H1 (cell line): ENCODE measurements around the gene PAK5. TPM values are rescaled to one million over a fixed set of nuclear protein-coding genes. Genes with fewer than 3 reads are reported as not detected.

Experiments
- CTCF ChIA-PET: fragments of 300-600 bp; sonication (Branson Sonifier 250); formaldehyde crosslinking; loops from one replicate; lab custom pipeline; 2021; ENCODE audit not compliant: partially characterized antibody; lab: Charles Lee
- POLR2A ChIA-PET: fragments of 300-600 bp; sonication (Branson Sonifier 250); formaldehyde crosslinking; loops from one replicate; lab custom pipeline; 2021; ENCODE audit warnings: inconsistent platforms; ENCODE audit not compliant: partially characterized antibody; lab: Charles Lee
- DNase-seq, 2 experiments: peaks; one replicate each; pipeline versions ENCODE4 v3.0.0 to v3.0.0-alpha.2; 2010 to 2022; ENCODE audit warnings: low spot score in 2 of 2, low read depth in 1 of 2, mixed read lengths in 1 of 2
- FAIRE-seq: peaks from 2 replicates; lab custom pipeline; 2011; peaks lifted over from hg19 to GRCh38; lab: Jason Lieb, UNC
- H2AFZ ChIP-seq: 2 replicates; pipeline ENCODE4 v1.8.1; 2012; ENCODE audit warnings: low read length, inconsistent platforms
- H2AK5ac ChIP-seq: 2 replicates; pipeline ENCODE4 v1.6.1; 2013; ENCODE audit warnings: low read depth, low read length
- H2BK120ac ChIP-seq: replicated peaks from 2 replicates; pipeline ENCODE3; 2013; ENCODE audit warnings: low read depth, low read length, inconsistent platforms
- H2BK12ac ChIP-seq: 2 replicates; pipeline ENCODE4 v1.6.1; 2013; ENCODE audit warnings: low read depth, low read length
- H2BK15ac ChIP-seq: 2 replicates; pipeline ENCODE4 v1.6.1; 2013; ENCODE audit warnings: low read length
- H2BK20ac ChIP-seq: 2 replicates; pipeline ENCODE4 v1.6.1; 2013; ENCODE audit warnings: low read length
- H2BK5ac ChIP-seq: 2 replicates; pipeline ENCODE4 v1.6.1; 2013; ENCODE audit warnings: low read depth, low read length
- H3K14ac ChIP-seq: 2 replicates; pipeline ENCODE4 v1.6.1; 2013; ENCODE audit warnings: inconsistent platforms; ENCODE audit not compliant: insufficient read length
- H3K18ac ChIP-seq: 2 replicates; pipeline ENCODE4 v1.6.1; 2013; ENCODE audit warnings: low read length; ENCODE audit errors: extremely low read depth
- H3K23ac ChIP-seq: 2 replicates; pipeline ENCODE4 v1.6.1; 2013; ENCODE audit warnings: inconsistent platforms; ENCODE audit not compliant: insufficient read length
- H3K23me2 ChIP-seq: 2 replicates; pipeline ENCODE4 v1.6.1; 2013; ENCODE audit warnings: low read depth, low read length
- H3K27ac ChIP-seq: 2 replicates; pipeline ENCODE4 v1.6.1; 2011; ENCODE audit warnings: low read depth, low read length, inconsistent platforms
- H3K27me3 ChIP-seq, 4 experiments: replicated peaks in 1 of 4; 1 replicate in 1 of 4; 2 replicates in 3 of 4; pipeline versions ENCODE4 v1.6.1 to v1.8.1; 2011 to 2013; ENCODE audit warnings: low read length in 3 of 4, mild to moderate bottlenecking in 3 of 4, inconsistent platforms in 2 of 4, mixed read lengths in 2 of 4, moderate library complexity in 1 of 4; ENCODE audit not compliant: control insufficient read depth in 3 of 4, insufficient read depth in 3 of 4; ENCODE audit errors: extremely low read depth in 1 of 4
- H3K36me3 ChIP-seq, 4 experiments: 2 replicates each; pipeline versions ENCODE4 v1.6.1 to v1.8.1; 2011 to 2013; ENCODE audit warnings: mild to moderate bottlenecking in 4 of 4, low read length in 3 of 4, moderate library complexity in 2 of 4, control low read depth in 1 of 4, inconsistent platforms in 1 of 4; ENCODE audit not compliant: insufficient read depth in 4 of 4, control insufficient read depth in 2 of 4
- H3K4ac ChIP-seq: replicated peaks from 2 replicates; pipeline ENCODE3; 2013; ENCODE audit warnings: low read length, low read depth, mixed read lengths, inconsistent platforms; ENCODE audit not compliant: insufficient read length
- H3K4me1 ChIP-seq, 4 experiments: replicated peaks in 1 of 4; 1 replicate in 1 of 4; 2 replicates in 3 of 4; pipeline versions ENCODE4 v1.6.1 to v1.8.1; 2011 to 2013; ENCODE audit warnings: low read length in 3 of 4, inconsistent platforms in 2 of 4, mixed read lengths in 1 of 4; ENCODE audit not compliant: insufficient read depth in 4 of 4, control insufficient read depth in 3 of 4
- H3K4me2 ChIP-seq, 2 experiments: 2 replicates each; pipeline versions ENCODE4 v1.6.1 to v1.8.1; 2011 to 2013; ENCODE audit warnings: low read depth in 2 of 2, low read length in 2 of 2, control low read depth in 1 of 2, inconsistent platforms in 1 of 2, mild to moderate bottlenecking in 1 of 2; ENCODE audit not compliant: insufficient read depth in 1 of 2
- H3K4me3 ChIP-seq, 4 experiments: fragments of 200-600, 300-600 bp in 1 of 4; sonication (generic), shearing (Covaris generic), sonication (Bioruptor Twin) in 1 of 4; 2 replicates each; pipeline versions ENCODE4 v1.5.1 to v1.8.1; 2011 to 2016; ENCODE audit warnings: low read length in 4 of 4, low read depth in 3 of 4, control low read depth in 2 of 4, inconsistent platforms in 2 of 4, mild to moderate bottlenecking in 2 of 4, mixed read lengths in 1 of 4, moderate library complexity in 1 of 4; ENCODE audit not compliant: insufficient read depth in 2 of 4; ENCODE audit errors: extremely low read depth in 1 of 4
- H3K56ac ChIP-seq: replicated peaks from 2 replicates; pipeline ENCODE3; 2013; ENCODE audit warnings: low read depth, mild to moderate bottlenecking, mixed read lengths, low read length, inconsistent platforms; ENCODE audit not compliant: insufficient read length
- H3K79me1 ChIP-seq: 2 replicates; pipeline ENCODE4 v1.6.1; 2013; ENCODE audit warnings: low read depth, low read length, control low read depth
- H3K79me2 ChIP-seq, 2 experiments: 2 replicates each; pipeline versions ENCODE4 v1.6.1 to v1.8.1; 2012 to 2013; ENCODE audit warnings: low read length in 2 of 2, mild to moderate bottlenecking in 2 of 2, inconsistent platforms in 1 of 2; ENCODE audit not compliant: insufficient read depth in 2 of 2, control insufficient read depth in 1 of 2
- H3K9ac ChIP-seq, 4 experiments: replicated peaks in 1 of 4; 1 replicate in 1 of 4; 2 replicates in 3 of 4; pipeline versions ENCODE4 v1.6.1 to v1.8.1; 2011 to 2013; ENCODE audit warnings: low read depth in 3 of 4, low read length in 3 of 4, control low read depth in 2 of 4, mild to moderate bottlenecking in 2 of 4, moderate library complexity in 2 of 4, inconsistent platforms in 1 of 4; ENCODE audit errors: extremely low read depth in 1 of 4
- H3K9me3 ChIP-seq, 2 experiments: 2 replicates each; pipeline versions ENCODE4 v1.6.1 to v1.8.1; 2012 to 2013; ENCODE audit warnings: mild to moderate bottlenecking in 2 of 2, moderate library complexity in 2 of 2, control low read depth in 1 of 2, inconsistent platforms in 1 of 2, low read depth in 1 of 2, low read length in 1 of 2, mixed read lengths in 1 of 2; ENCODE audit not compliant: insufficient read depth in 2 of 2
- H4K20me1 ChIP-seq, 2 experiments: replicated peaks in 1 of 2; 2 replicates each; pipeline versions ENCODE3 to v1.8.1; 2011 to 2013; ENCODE audit warnings: inconsistent platforms in 2 of 2, low read length in 2 of 2, mild to moderate bottlenecking in 1 of 2; ENCODE audit not compliant: insufficient read depth in 2 of 2, control insufficient read depth in 1 of 2
- H4K5ac ChIP-seq: 2 replicates; pipeline ENCODE4 v1.6.1; 2013; ENCODE audit warnings: low read length, low read depth, mixed read lengths, inconsistent platforms; ENCODE audit not compliant: insufficient read length
- H4K8ac ChIP-seq: 2 replicates; pipeline ENCODE4 v1.8.0; 2013; ENCODE audit warnings: mild to moderate bottlenecking, moderate library complexity, low read length, inconsistent platforms; ENCODE audit not compliant: insufficient read depth; ENCODE audit errors: extremely low read depth
- H4K91ac ChIP-seq: replicated peaks from 2 replicates; pipeline ENCODE3; 2013; ENCODE audit warnings: low read length, mixed read lengths, inconsistent platforms; ENCODE audit not compliant: insufficient read length
- ASH2L ChIP-seq: fragments of 200-600, 300-600 bp; sonication (generic); IDR thresholded peaks from one replicate; pipeline ENCODE4 v1.7.1; 2017; ENCODE audit warnings: low read length
- ATF3 ChIP-seq: IDR thresholded peaks from 2 replicates; pipeline ENCODE4 v1.6.1; 2011; ENCODE audit warnings: low read depth, mild to moderate bottlenecking, low read length; ENCODE audit not compliant: insufficient read depth
- BACH1 ChIP-seq: IDR thresholded peaks from 2 replicates; pipeline ENCODE4 v1.6.1; 2012; ENCODE audit warnings: low read length, improper control_type of control experiment
- BCL11A ChIP-seq, 2 experiments: IDR thresholded peaks; one replicate each; pipeline ENCODE4 v1.6.1; 2011; ENCODE audit warnings: low read depth in 2 of 2, low read length in 2 of 2, mild to moderate bottlenecking in 2 of 2
- CBX5 ChIP-seq: fragments of 300-800, 300-1000 bp; sonication (generic); IDR thresholded peaks from 2 replicates; pipeline ENCODE4 v1.7.1; 2016; ENCODE audit warnings: antibody characterized with exemption, low read length, low read depth
- CEBPB ChIP-seq: IDR thresholded peaks from 2 replicates; pipeline ENCODE4 v1.6.1; 2012; ENCODE audit warnings: low read depth, low read length
- CTBP2 ChIP-seq: IDR thresholded peaks from 2 replicates; pipeline ENCODE4 v1.7.0; 2011; ENCODE audit warnings: borderline replicate concordance, mild to moderate bottlenecking, moderate library complexity, mixed read lengths, low read length; ENCODE audit not compliant: insufficient read depth, insufficient read length
- GABPA ChIP-seq: IDR thresholded peaks from 2 replicates; pipeline ENCODE4 v1.6.1; 2011; ENCODE audit warnings: mild to moderate bottlenecking, low read length, moderate library complexity, borderline replicate concordance; ENCODE audit not compliant: insufficient read depth
- HDAC6 ChIP-seq: IDR thresholded peaks from one replicate; pipeline ENCODE4 v1.7.1; 2012; ENCODE audit warnings: low read depth, mild to moderate bottlenecking, inconsistent platforms, low read length, moderate library complexity
- POLR2AphosphoS5 ChIP-seq: IDR thresholded peaks from 2 replicates; pipeline ENCODE4 v1.6.1; 2011; ENCODE audit warnings: low read depth, low read length
- RBBP5 ChIP-seq: IDR thresholded peaks from 2 replicates; pipeline ENCODE4 v1.7.1; 2012; ENCODE audit warnings: low read depth, mild to moderate bottlenecking, inconsistent platforms, low read length, moderate library complexity, borderline replicate concordance
- SAP30 ChIP-seq: fragments of 300-600 bp; sonication (generic); IDR thresholded peaks from 2 replicates; pipeline ENCODE4 v1.7.1; 2012; ENCODE audit warnings: low read length, moderate library complexity, mild to moderate bottlenecking, inconsistent platforms; ENCODE audit not compliant: insufficient read depth, insufficient replicate concordance
- TAF1 ChIP-seq: IDR thresholded peaks from 2 replicates; pipeline ENCODE4 v1.6.1; 2011; ENCODE audit warnings: mild to moderate bottlenecking, low read depth, low read length
- WGBS, 2 experiments: shearing (Covaris generic) in 1 of 2; methylation state at CpG; one replicate each; pipeline versions ENCODE4 v1.1.6 to v1.1.7; 2013 to 2015; ENCODE audit warnings: low lambda C conversion rate in 2 of 2, mixed read lengths in 2 of 2, inconsistent platforms in 1 of 2, low coverage in 1 of 2, missing lambda C conversion rate in 1 of 2; ENCODE audit not compliant: insufficient replicate concordance in 2 of 2, insufficient coverage in 1 of 2, insufficient read length in 1 of 2; ENCODE audit errors: extremely low coverage in 1 of 2, missing lambda C conversion rate in 1 of 2; 5-methylcytosine and 5-hydroxymethylcytosine counted together
- polyA plus RNA-seq, 7 experiments: library from polyadenylated mRNA; depleted of rRNA in 3 of 7; stranded (reverse) in 5 of 7; unstranded in 2 of 7; fragments of >200 nt in 5 of 7; fragments of 200-250 nt in 2 of 7; gene quantifications; 1 replicate in 5 of 7; 2 replicates in 1 of 7; 4 replicates in 1 of 7; pipeline versions ENCODE4 v1.2.1 to v1.2.3, GENCODE V29; 2011 to 2013; ENCODE audit warnings: missing spikeins in 2 of 7, mixed read lengths in 2 of 7
- total RNA-seq: library from RNA; stranded (reverse); fragmentation: NEBNext Ultra II Directional; extraction: Animal tissue kit (Norgen Biotek cat#: 25700); gene quantifications from 2 replicates; pipeline ENCODE4 v1.2.1, GENCODE V29; 2021

The PAK5 gene
- total and polyA plus RNA-seq, 2 of the 8 experiments (the other 6 are each of a cell fraction or from before 2014, with no cell fraction given), result 0.54 to 0.80 TPM

GRCh38 chr20:9877932-9878495 is 39.1 kb upstream of the PAK5 start:
- Histone ChIP-seq H4K20me1 (no peaks in the 10 kb centered on the region), H2AK5ac (no peak overlapping the region), H3K79me1 (no peaks in the 10 kb centered on the region), H3K9me3 (peaks cover 2 to 4% of the 10 kb centered on the region in 2 experiments; a peak in 1 of 4 replicates), H2BK15ac (no peak overlapping the region), H3K56ac (no peak overlapping the region), H2BK5ac (no peak overlapping the region), H3K9ac (no peak overlapping the region), H4K91ac (no peak overlapping the region), H3K4ac (no peak overlapping the region), H2BK120ac (no peak overlapping the region), H3K14ac (no peak overlapping the region), H2AFZ (no peak overlapping the region), H3K79me2 (no peaks in the 10 kb centered on the region), H3K18ac (no peak overlapping the region), H3K27me3 (no peaks in the 10 kb centered on the region), H2BK20ac (no peak overlapping the region), H2BK12ac (no peak overlapping the region), H4K5ac (no peak overlapping the region), H4K8ac (no peak overlapping the region), H3K36me3 (no peaks in the 10 kb centered on the region), H3K4me3 (no peak overlapping the region), H3K4me1 (no peaks in the 10 kb centered on the region), H3K4me2 (no peak overlapping the region), H3K27ac (no peak overlapping the region), H3K23me2 (no peaks in the 10 kb centered on the region), H3K23ac (no peak overlapping the region)
- no peak for DNase-seq
- no peak for FAIRE-seq
- 79% methylated on average over 3 of the region's 3 CpGs; no CpG with 5 or more reads in 1 of the 2 experiments for WGBS, 2 experiments
- ChIA-PET CTCF (interaction anchor here (1.1 to 1.5 kb wide), 4 partner anchors 13 to 260 kb away, joined by 3 to 6 read pairs (median 4); no protein-coding TSS in a partner anchor), POLR2A (no interaction called here)
- TF ChIP-seq BACH1, result no peak
- TF ChIP-seq CTBP2, result no peak
- no peak for TF ChIP-seq GABPA
- no peak for TF ChIP-seq ATF3
- TF ChIP-seq SAP30, result no peak
- no peak for TF ChIP-seq CEBPB
- TF ChIP-seq RBBP5, result no peak
- no peak for TF ChIP-seq BCL11A (IDR thresholded peaks at IDR 0.05; ENCODE audit: low read depth in 2 of 2, low read length in 2 of 2)
- no peak for TF ChIP-seq HDAC6
- no peak for TF ChIP-seq ASH2L
- no peak for TF ChIP-seq TAF1
- TF ChIP-seq CBX5, result no peak
- no peak for TF ChIP-seq POLR2AphosphoS5
